Measurements from ENCODE around the gene HIVEP3. TPM values are rescaled to one million over a fixed set of nuclear protein-coding genes. Genes with fewer than 3 reads are reported as not detected.
A peak's percentile ranks its signal among the peaks of the same experiment; 100 is the strongest.

Gene HIVEP3
- total RNA-seq, 5 donors from 2014 or later (not counting 1 experiment from before 2014, with no cell fraction given), result 7.0 to 15.3 (median 8.8) TPM

DNA sequence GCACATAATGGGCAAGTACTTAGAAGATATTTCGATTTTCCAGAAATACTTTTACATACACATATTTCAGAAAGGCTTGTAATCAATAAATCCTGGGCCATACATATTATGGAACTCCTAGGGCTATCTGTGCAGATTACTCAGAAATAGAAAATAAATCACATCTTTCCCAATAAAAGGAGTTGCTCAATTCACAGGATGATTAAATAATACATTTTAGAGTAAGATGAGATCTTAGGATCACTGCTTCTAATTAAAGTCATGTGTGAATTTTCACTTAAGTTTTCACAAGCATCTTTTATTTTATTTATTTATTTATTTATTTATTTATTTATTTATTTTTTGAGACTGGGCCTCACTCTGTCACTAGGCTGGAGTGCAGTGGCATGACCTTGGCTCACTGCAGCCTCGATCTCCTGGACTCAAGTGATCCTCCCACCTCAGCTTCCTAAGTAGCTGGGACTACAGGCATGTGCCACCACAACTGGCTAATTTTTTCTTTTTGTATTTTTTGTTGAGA, 144.2 kb downstream of the HIVEP3 start:
- no peaks in the 10 kb centered on the region for H3K36me3 Mint-ChIP-seq
- H3K27me3 ChIP-seq (replicated peaks in 1 of 2; ENCODE audit: control insufficient read depth in 2 of 2, extremely low read depth in 1 of 2, insufficient read depth in 2 of 2, low read length in 1 of 2), result no peaks in the 10 kb centered on the region
- POLR2A ChIA-PET, result no interaction called here
- no peak overlapping the region for H3K4me3 ChIP-seq (ENCODE audit: control insufficient read depth in 1 of 2, extremely low read depth in 1 of 2, low read length in 1 of 2)
- no peaks in the 10 kb centered on the region for H3K9me3 ChIP-seq
- no peaks in the 10 kb centered on the region for H3K36me3 ChIP-seq (ENCODE audit: control insufficient read depth in 2 of 2, extremely low read depth in 1 of 2, insufficient read depth in 1 of 2, low read length in 1 of 2)
- H3K9me3 Mint-ChIP-seq, result no peaks in the 10 kb centered on the region
- H3K4me1 ChIP-seq (ENCODE audit: control insufficient read depth in 1 of 2, extremely low read depth in 1 of 2, insufficient read depth in 2 of 2, low read length in 2 of 2), result no peaks in the 10 kb centered on the region
- ATAC-seq (replicated peaks in 1 of 4) (no peak), DNase-seq (no peak)
- no peak overlapping the region for H3K27ac ChIP-seq (ENCODE audit: low read length)
- CTCF ChIA-PET, result no interaction called here
- H3K27ac Mint-ChIP-seq, result peak overlapping the region in 1 of 2 donors; percentile 11
- no peaks in the 10 kb centered on the region for H3K4me1 Mint-ChIP-seq
- H3K4me3 Mint-ChIP-seq, result no peak overlapping the region
- no CpG with 5 or more reads among the region's 2 CpGs for WGBS (ENCODE audit: insufficient coverage)
- H3K27me3 Mint-ChIP-seq, result no peaks in the 10 kb centered on the region

DNA sequence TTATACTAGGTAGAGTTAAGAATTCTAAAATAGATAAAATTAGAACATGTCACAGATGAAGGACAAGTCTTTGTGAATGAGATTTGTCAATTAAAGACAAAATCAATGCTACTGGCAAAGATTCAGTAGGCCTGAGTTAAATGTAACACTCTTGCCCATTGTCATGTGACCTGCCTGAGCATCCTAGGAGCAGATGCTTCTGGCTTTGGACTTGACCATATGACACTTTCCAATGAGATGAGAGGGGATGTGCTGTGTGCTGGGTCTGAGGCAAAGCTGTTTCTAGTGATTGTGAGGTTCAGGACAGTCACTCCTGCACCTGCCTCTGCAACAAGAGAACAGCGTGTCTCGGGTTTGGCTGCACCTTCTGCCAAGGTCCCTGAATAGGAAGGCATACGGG, 144.9 kb downstream of the HIVEP3 start:
- H3K36me3 ChIP-seq (ENCODE audit: control insufficient read depth in 2 of 2, extremely low read depth in 1 of 2, insufficient read depth in 1 of 2, low read length in 1 of 2), result no peaks in the 10 kb centered on the region
- ATAC-seq (replicated peaks in 1 of 4), result no peak
- Mint-ChIP-seq H3K36me3 (no peaks in the 10 kb centered on the region), H3K9me3 (no peaks in the 10 kb centered on the region), H3K4me1 (no peaks in the 10 kb centered on the region), H3K4me3 (no peak overlapping the region), H3K27ac (no peak overlapping the region), H3K27me3 (no peaks in the 10 kb centered on the region)
- no peaks in the 10 kb centered on the region for H3K4me1 ChIP-seq (ENCODE audit: control insufficient read depth in 1 of 2, extremely low read depth in 1 of 2, insufficient read depth in 2 of 2, low read length in 2 of 2)
- ChIA-PET CTCF (interaction anchor here in 1 of 2 donors (0.6 kb wide), 1 partner anchor 207 kb away, joined by 3 read pairs; no protein-coding TSS in a partner anchor), POLR2A (no interaction called here)
- no peak overlapping the region for H3K27ac ChIP-seq (ENCODE audit: low read length)
- no peak overlapping the region for H3K4me3 ChIP-seq (ENCODE audit: control insufficient read depth in 1 of 2, extremely low read depth in 1 of 2, low read length in 1 of 2)
- no CpG with 5 or more reads among the region's 3 CpGs for WGBS (ENCODE audit: insufficient coverage)
- DNase-seq, result no peak
- no peaks in the 10 kb centered on the region for H3K27me3 ChIP-seq (replicated peaks in 1 of 2; ENCODE audit: control insufficient read depth in 2 of 2, extremely low read depth in 1 of 2, insufficient read depth in 2 of 2, low read length in 1 of 2)
- no peaks in the 10 kb centered on the region for H3K9me3 ChIP-seq

DNA sequence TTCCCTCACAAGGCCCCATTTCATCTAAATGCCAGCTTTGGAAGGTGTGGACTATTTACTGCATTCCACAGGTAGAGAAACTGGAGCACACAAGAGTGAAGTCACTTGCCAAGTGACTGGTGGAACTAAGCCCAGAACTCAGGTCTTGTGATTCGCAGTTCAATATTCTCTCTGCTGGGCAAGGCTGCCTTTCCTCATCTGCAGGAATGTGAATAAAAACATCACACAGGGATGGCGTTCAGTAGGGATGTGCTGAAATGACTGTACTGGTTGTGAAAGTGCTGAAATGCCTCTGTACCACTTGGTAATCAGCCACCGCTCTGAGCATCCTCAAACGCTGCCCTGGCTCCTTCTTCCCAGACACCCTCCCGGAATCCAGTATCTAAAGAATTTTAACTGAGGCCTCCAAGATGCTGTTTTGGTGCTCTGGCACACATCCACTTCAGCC, 145.6 kb downstream of the HIVEP3 start:
- DNase-seq (no peak), ATAC-seq (replicated peaks in 1 of 4) (no peak)
- H3K4me1 ChIP-seq (ENCODE audit: control insufficient read depth in 1 of 2, extremely low read depth in 1 of 2, insufficient read depth in 2 of 2, low read length in 2 of 2), result no peaks in the 10 kb centered on the region
- Mint-ChIP-seq H3K9me3 (no peaks in the 10 kb centered on the region), H3K27me3 (no peaks in the 10 kb centered on the region), H3K4me3 (no peak overlapping the region), H3K27ac (no peak overlapping the region), H3K4me1 (no peaks in the 10 kb centered on the region), H3K36me3 (no peaks in the 10 kb centered on the region)
- no peak overlapping the region for H3K4me3 ChIP-seq (ENCODE audit: control insufficient read depth in 1 of 2, extremely low read depth in 1 of 2, low read length in 1 of 2)
- no peaks in the 10 kb centered on the region for H3K9me3 ChIP-seq
- WGBS (ENCODE audit: insufficient coverage), result 100% methylated on average over 5 of the region's 5 CpGs
- ChIA-PET POLR2A (no interaction called here), CTCF (interaction anchor here in 1 of 2 donors (0.6 kb wide), 1 partner anchor 208 kb away, joined by 3 read pairs; no protein-coding TSS in a partner anchor)
- no peaks in the 10 kb centered on the region for H3K36me3 ChIP-seq (ENCODE audit: control insufficient read depth in 2 of 2, extremely low read depth in 1 of 2, insufficient read depth in 1 of 2, low read length in 1 of 2)
- H3K27ac ChIP-seq (ENCODE audit: low read length), result no peak overlapping the region
- H3K27me3 ChIP-seq (replicated peaks in 1 of 2; ENCODE audit: control insufficient read depth in 2 of 2, extremely low read depth in 1 of 2, insufficient read depth in 2 of 2, low read length in 1 of 2), result no peaks in the 10 kb centered on the region

DNA sequence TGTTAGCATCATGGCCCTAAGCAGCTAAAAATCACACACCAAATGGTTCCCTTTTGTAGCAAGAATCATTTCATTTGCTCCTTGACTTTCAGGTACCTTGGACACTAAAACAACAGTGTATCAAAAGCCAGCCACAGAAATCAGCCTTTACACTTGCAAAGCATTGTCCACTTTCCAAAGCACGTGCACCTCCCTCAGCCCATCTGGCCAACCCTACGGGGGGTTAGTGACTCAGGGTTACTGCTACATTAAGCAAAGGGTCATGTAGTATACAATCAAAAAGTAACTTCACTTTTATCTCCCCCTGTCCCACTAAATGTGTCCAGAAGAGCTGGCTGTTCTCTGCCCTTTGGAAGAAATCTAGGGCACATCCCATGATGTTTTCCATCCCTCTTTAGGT, 149.7 kb downstream of the HIVEP3 start:
- CTCF ChIA-PET, result no interaction called here
- no peaks in the 10 kb centered on the region for H3K27me3 Mint-ChIP-seq
- ATAC-seq (replicated peaks in 1 of 4), result no peak
- no peak for DNase-seq
- H3K4me1 Mint-ChIP-seq, result peaks cover 0 to 12% (median 7%) of the 10 kb centered on the region in 3 donors
- H3K9me3 Mint-ChIP-seq, result no peaks in the 10 kb centered on the region
- H3K36me3 Mint-ChIP-seq, result no peaks in the 10 kb centered on the region
- Histone ChIP-seq H3K4me3 (ENCODE audit: control insufficient read depth in 1 of 2, extremely low read depth in 1 of 2, low read length in 1 of 2) (no peak overlapping the region), H3K27ac (ENCODE audit: low read length) (no peak overlapping the region), H3K4me1 (ENCODE audit: control insufficient read depth in 1 of 2, extremely low read depth in 1 of 2, insufficient read depth in 2 of 2, low read length in 2 of 2) (no peaks in the 10 kb centered on the region), H3K36me3 (ENCODE audit: control insufficient read depth in 2 of 2, extremely low read depth in 1 of 2, insufficient read depth in 1 of 2, low read length in 1 of 2) (no peaks in the 10 kb centered on the region), H3K27me3 (replicated peaks in 1 of 2; ENCODE audit: control insufficient read depth in 2 of 2, extremely low read depth in 1 of 2, insufficient read depth in 2 of 2, low read length in 1 of 2) (no peaks in the 10 kb centered on the region), H3K9me3 (no peaks in the 10 kb centered on the region)
- 100% methylated on average over 1 of the region's 2 CpGs for WGBS (ENCODE audit: insufficient coverage)
- POLR2A ChIA-PET, result no interaction called here
- H3K4me3 Mint-ChIP-seq, result no peak overlapping the region
- H3K27ac Mint-ChIP-seq, result no peak overlapping the region

DNA sequence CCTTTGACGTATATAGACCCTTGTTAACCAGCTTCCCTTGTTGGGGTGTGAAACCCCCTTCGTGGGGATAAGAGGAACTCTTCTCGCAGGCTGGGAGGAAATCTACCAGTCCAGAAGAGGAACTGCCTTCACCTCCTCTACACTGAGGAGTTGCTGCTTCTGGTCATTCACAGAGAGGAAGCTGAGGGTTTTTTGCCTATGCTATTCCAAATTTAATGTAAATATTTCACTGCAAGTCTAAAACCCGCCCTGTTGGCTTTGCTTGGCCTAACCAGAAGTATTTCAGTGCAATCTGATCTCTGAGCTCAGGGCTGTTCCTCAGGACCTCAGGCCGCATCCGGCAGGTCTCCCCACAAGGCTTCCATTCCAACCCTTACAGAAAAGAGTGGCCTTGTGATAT, 150.1 kb downstream of the HIVEP3 start:
- ATAC-seq (replicated peaks in 1 of 4) (no peak), DNase-seq (no peak)
- Mint-ChIP-seq H3K4me3 (no peak overlapping the region), H3K36me3 (no peaks in the 10 kb centered on the region), H3K9me3 (no peaks in the 10 kb centered on the region), H3K4me1 (peaks cover 0 to 13% (median 12%) of the 10 kb centered on the region in 3 donors), H3K27me3 (no peaks in the 10 kb centered on the region), H3K27ac (no peak overlapping the region)
- Histone ChIP-seq H3K27me3 (replicated peaks in 1 of 2; ENCODE audit: control insufficient read depth in 2 of 2, extremely low read depth in 1 of 2, insufficient read depth in 2 of 2, low read length in 1 of 2) (no peaks in the 10 kb centered on the region), H3K9me3 (no peaks in the 10 kb centered on the region), H3K27ac (ENCODE audit: low read length) (no peak overlapping the region), H3K4me1 (ENCODE audit: control insufficient read depth in 1 of 2, extremely low read depth in 1 of 2, insufficient read depth in 2 of 2, low read length in 2 of 2) (no peaks in the 10 kb centered on the region), H3K4me3 (ENCODE audit: control insufficient read depth in 1 of 2, extremely low read depth in 1 of 2, low read length in 1 of 2) (no peak overlapping the region), H3K36me3 (ENCODE audit: control insufficient read depth in 2 of 2, extremely low read depth in 1 of 2, insufficient read depth in 1 of 2, low read length in 1 of 2) (no peaks in the 10 kb centered on the region)
- 85% methylated on average over 3 of the region's 6 CpGs for WGBS (ENCODE audit: insufficient coverage)
- ChIA-PET POLR2A (no interaction called here), CTCF (no interaction called here)

DNA sequence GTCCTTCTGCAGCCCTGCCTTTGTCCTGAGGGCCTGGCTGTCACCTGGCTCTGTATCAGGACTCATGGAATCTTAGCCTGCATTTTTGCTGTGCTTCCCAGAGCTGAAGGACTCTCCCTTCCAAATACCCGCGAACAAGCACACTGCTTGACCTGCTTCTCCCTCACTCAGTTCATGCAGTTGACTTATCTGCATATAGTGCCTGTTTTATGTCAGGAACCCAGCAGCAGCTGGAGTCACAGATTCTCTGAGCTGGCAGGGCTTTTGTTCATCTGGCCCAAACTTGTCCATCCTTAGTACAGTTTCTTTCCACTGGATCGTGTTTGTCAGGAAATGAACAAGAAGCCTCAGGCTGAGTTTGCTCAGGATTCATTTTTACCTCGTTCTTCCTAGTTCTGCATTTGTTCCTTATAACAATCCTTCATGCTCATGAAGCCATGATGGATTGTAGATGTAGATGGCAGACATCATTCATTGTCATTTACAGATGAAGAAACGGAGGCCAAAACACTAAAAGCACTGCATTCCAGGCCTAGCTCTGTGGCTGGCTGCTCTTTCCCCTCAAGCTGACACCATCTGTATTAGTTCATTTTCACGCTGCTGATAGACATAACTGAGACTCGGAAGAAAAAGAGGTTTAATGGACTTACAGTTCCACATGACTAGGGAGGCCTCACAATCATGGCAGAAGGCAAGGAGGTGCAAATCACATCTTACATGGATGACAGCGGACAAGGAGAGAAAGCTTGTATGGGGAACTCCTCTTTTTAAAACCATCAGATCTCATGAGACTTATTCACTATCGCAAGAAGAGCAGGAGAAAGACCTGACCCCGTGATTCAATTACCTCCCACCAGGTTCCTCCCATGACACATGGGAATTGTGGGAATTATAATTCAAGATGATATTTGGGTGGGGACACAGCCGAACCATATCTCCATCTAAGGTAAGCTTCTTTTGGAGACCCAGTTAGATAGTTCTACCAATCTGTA, 150.9 kb downstream of the HIVEP3 start:
- no peak for DNase-seq
- 64% methylated on average over 3 of the region's 11 CpGs for WGBS (ENCODE audit: insufficient coverage)
- H3K4me1 Mint-ChIP-seq, result peaks cover 0 to 18% (median 13%) of the 10 kb centered on the region in 3 donors
- CTCF ChIA-PET, result no interaction called here
- no peaks in the 10 kb centered on the region for H3K9me3 Mint-ChIP-seq
- H3K27me3 Mint-ChIP-seq, result no peaks in the 10 kb centered on the region
- no peak for ATAC-seq (replicated peaks in 1 of 4)
- POLR2A ChIA-PET, result no interaction called here
- Histone ChIP-seq H3K4me3 (ENCODE audit: control insufficient read depth in 1 of 2, extremely low read depth in 1 of 2, low read length in 1 of 2) (no peak overlapping the region), H3K4me1 (ENCODE audit: control insufficient read depth in 1 of 2, extremely low read depth in 1 of 2, insufficient read depth in 2 of 2, low read length in 2 of 2) (no peaks in the 10 kb centered on the region), H3K9me3 (no peaks in the 10 kb centered on the region), H3K27me3 (replicated peaks in 1 of 2; ENCODE audit: control insufficient read depth in 2 of 2, extremely low read depth in 1 of 2, insufficient read depth in 2 of 2, low read length in 1 of 2) (no peaks in the 10 kb centered on the region), H3K36me3 (ENCODE audit: control insufficient read depth in 2 of 2, extremely low read depth in 1 of 2, insufficient read depth in 1 of 2, low read length in 1 of 2) (no peaks in the 10 kb centered on the region), H3K27ac (ENCODE audit: low read length) (no peak overlapping the region)
- no peaks in the 10 kb centered on the region for H3K36me3 Mint-ChIP-seq
- no peak overlapping the region for H3K4me3 Mint-ChIP-seq
- H3K27ac Mint-ChIP-seq, result no peak overlapping the region

All from T-cell (primary cell).